ENCODE measurements around the gene DNTT.

DNTT gene

GRCh38 chr10:96357038-96357620 is 52.9 kb downstream of the DNTT start:
- no peak for TF ChIP-seq CTCF (IDR thresholded peaks at IDR 0.05)

GRCh38 chr10:96358851-96359540 is 54.8 kb downstream of the DNTT start, which contains the start of gene OPALIN:
OPALIN (minus strand) TSS chr10:96359002; CDS start chr10:96358896, 106 bp downstream.
- TF ChIP-seq CTCF (IDR thresholded peaks at IDR 0.05): no peak

GRCh38 chr10:96359616-96360015 is 55.4 kb downstream of the DNTT start:
- no peak for TF ChIP-seq CTCF (IDR thresholded peaks at IDR 0.05)

- TF ChIP-seq CTCF (IDR thresholded peaks at IDR 0.05): no peak
Measured at GRCh38 chr10:96360331-96360730, 56.1 kb downstream of the DNTT start.

GRCh38 chr10:96360766-96361165 is 56.5 kb downstream of the DNTT start:
- TF ChIP-seq CTCF (IDR thresholded peaks at IDR 0.05): no peak

- no peak for TF ChIP-seq CTCF (IDR thresholded peaks at IDR 0.05)
Measured at GRCh38 chr10:96365571-96365970, 61.3 kb downstream of the DNTT start.

GRCh38 chr10:96366508-96366907 is 62.3 kb downstream of the DNTT start:
- TF ChIP-seq CTCF (IDR thresholded peaks at IDR 0.05): no peak

Data from LNCAP (cell line).